GM12892 (cell line): ENCODE measurements around the gene SLC35A4.

Experiments used
- DNase-seq: peaks from one replicate; pipeline ENCODE4 v3.0.0; 2011; ENCODE audit not compliant: insufficient read length
- FAIRE-seq: peaks from 2 replicates; lab custom pipeline; 2011; peaks lifted over from hg19 to GRCh38; lab: Jason Lieb, UNC
- POLR2A ChIP-seq: IDR thresholded peaks from 2 replicates; pipeline ENCODE4 v1.6.1; 2011; ENCODE audit warnings: low read depth, low read length, control low read depth
- POLR2AphosphoS5 ChIP-seq: IDR thresholded peaks from 2 replicates; pipeline ENCODE4 v1.6.1; 2011; ENCODE audit warnings: low read depth, low read length, control low read depth
- TAF1 ChIP-seq: IDR thresholded peaks from 2 replicates; pipeline ENCODE4 v1.6.1; 2011; ENCODE audit warnings: low read depth, mild to moderate bottlenecking, control low read depth, low read length, borderline replicate concordance

SLC35A4 gene

DNA sequence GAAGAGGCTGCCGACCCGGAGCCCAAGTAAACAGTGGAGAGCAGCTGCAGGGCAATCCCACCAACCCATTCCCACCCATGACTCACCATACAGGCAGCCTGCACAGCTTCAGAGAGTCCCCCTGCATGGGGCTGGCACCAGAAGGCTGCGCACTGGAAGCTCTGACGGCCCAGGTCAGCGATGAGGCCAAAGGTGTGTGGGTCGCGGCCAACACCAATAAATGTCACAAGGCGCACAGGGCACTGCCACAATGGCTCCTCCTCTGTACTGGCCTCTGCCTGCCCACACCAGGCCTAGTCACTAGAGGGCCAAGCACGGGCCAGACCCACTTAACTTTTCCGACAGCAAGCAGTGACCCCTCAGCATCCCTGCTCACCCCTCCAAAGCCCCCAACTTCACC, 4.4 kb upstream of the SLC35A4 start:
- TF ChIP-seq POLR2A (no peak), POLR2AphosphoS5 (no peak), TAF1 (no peak)
- DNase-seq: no peak
- no peak for FAIRE-seq

- TF ChIP-seq TAF1: no peak
- TF ChIP-seq POLR2AphosphoS5: no peak
- TF ChIP-seq POLR2A: no peak
- DNase-seq: no peak
- no peak for FAIRE-seq
These were observed 2.7 kb upstream of the SLC35A4 start for GRCh38 chr5:140561753-140562523.

DNA sequence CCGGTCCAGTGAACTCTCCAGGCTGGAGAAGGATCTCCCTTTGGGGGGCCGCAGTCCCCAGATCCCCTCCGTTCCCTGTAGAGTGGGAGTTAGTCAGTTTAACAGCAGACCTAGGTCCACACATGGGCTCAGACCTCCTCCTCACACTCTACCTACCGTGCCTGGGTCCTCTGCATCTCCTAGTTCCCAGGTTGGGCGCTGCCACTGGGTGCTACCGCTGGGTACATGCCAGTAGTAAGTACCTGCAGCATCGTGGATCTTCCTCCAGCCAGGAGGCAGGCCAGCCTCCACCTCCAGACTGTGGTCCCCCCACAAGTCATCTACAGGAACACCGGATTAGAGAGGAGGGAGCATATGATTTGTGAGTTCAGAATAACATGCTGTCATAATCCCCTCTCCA, 1.0 kb upstream of the SLC35A4 start:
- no peak for FAIRE-seq
- TF ChIP-seq POLR2A (no peak), POLR2AphosphoS5 (no peak), TAF1 (no peak)
- DNase-seq: no peak

GRCh38 chr5:140565024-140565779, 574 bp downstream of the SLC35A4 start:
- FAIRE-seq (peak; percentile 5), DNase-seq (no peak)
- TF ChIP-seq TAF1: no peak
- TF ChIP-seq POLR2AphosphoS5: no peak
- no peak for TF ChIP-seq POLR2A

- DNase-seq: no peak
- TF ChIP-seq POLR2A: no peak
- no peak for TF ChIP-seq POLR2AphosphoS5
- no peak for TF ChIP-seq TAF1
- no peak for FAIRE-seq
These were observed 1.1 kb downstream of the SLC35A4 start for GRCh38 chr5:140565780-140566095.

- TF ChIP-seq POLR2A: no peak
- no peak for TF ChIP-seq POLR2AphosphoS5
- no peak for TF ChIP-seq TAF1
- FAIRE-seq: no peak
These were observed 2.0 kb downstream of the SLC35A4 start for GRCh38 chr5:140566665-140567064.

DNA sequence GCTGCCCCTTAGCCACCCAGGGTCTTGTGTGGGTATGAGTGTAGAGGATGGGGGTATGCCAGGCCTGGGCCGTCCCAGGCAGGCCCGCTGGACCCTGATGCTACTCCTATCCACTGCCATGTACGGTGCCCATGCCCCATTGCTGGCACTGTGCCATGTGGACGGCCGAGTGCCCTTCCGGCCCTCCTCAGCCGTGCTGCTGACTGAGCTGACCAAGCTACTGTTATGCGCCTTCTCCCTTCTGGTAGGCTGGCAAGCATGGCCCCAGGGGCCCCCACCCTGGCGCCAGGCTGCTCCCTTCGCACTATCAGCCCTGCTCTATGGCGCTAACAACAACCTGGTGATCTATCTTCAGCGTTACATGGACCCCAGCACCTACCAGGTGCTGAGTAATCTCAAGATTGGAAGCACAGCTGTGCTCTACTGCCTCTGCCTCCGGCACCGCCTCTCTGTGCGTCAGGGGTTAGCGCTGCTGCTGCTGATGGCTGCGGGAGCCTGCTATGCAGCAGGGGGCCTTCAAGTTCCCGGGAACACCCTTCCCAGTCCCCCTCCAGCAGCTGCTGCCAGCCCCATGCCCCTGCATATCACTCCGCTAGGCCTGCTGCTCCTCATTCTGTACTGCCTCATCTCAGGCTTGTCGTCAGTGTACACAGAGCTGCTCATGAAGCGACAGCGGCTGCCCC, 2.6 kb downstream of the SLC35A4 start:
- FAIRE-seq (no peak), DNase-seq (no peak)
- TF ChIP-seq POLR2A: no peak
- no peak; the same call in 1 of the 2 replicates for TF ChIP-seq POLR2AphosphoS5
- TF ChIP-seq TAF1: no peak

More at GRCh38 chr5:140566665-140567064, 2.0 kb downstream of the SLC35A4 start:
- no peak for DNase-seq

DNA sequence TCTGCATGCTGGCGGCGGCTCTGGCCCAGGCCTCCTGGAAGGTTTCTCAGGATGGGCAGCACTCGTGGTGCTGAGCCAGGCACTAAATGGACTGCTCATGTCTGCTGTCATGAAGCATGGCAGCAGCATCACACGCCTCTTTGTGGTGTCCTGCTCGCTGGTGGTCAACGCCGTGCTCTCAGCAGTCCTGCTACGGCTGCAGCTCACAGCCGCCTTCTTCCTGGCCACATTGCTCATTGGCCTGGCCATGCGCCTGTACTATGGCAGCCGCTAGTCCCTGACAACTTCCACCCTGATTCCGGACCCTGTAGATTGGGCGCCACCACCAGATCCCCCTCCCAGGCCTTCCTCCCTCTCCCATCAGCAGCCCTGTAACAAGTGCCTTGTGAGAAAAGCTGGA, 3.2 kb downstream of the SLC35A4 start:
- no peak for FAIRE-seq
- no peak for DNase-seq
- TF ChIP-seq POLR2AphosphoS5 (no peak), TAF1 (no peak), POLR2A (no peak)

- peak; percentile 61 for FAIRE-seq
- no peak for TF ChIP-seq POLR2AphosphoS5
- no peak for TF ChIP-seq TAF1
- TF ChIP-seq POLR2A: no peak
- no peak for DNase-seq
These were observed 3.9 kb downstream of the SLC35A4 start for GRCh38 chr5:140568443-140569063.

DNA sequence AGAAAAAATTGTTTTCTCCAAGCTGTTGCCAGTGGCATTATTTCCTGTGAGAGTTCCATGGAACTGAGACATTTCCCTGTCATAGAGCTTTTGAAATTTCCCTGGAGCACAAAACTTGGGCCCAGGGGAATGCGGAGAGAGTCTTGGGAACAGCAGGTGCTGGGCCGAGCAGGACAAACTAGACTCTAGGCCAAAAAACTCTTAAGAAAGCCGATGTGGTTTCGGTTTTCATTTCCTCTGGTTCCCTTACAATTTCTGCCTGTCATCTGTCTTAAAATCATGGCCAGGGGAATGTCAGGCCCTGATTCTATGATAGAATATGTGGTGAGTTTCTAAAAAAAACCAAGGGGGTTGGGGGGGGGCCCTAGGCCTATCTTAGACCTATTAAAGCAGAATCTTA, 4.6 kb downstream of the SLC35A4 start:
- no peak for DNase-seq
- FAIRE-seq: peak; percentile 44
- TF ChIP-seq POLR2AphosphoS5 (no peak), POLR2A (no peak), TAF1 (no peak)

DNA sequence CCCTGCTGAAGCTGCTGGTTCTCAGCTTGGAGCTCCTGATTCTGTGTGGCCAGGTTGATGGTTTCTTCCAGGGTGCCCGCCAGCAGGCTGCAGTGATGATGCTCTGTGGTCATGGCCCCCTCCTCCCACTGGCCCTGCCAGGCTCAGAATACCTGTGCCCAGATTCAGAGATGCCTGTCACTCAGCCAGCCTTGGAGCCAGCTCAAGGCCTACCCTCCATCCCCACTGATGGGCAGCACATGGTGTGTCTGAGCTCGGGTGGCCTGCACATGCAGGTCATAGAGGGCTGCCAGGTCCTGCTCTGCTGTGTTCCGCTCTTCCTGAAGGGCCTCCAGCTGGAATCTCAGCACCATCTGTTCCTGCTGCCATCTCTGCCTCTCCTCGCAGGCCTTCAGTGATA, 5.4 kb downstream of the SLC35A4 start:
- peak; percentile 27 for FAIRE-seq

More for the DNA sequence above, 5.4 kb downstream of the SLC35A4 start:
- TF ChIP-seq POLR2AphosphoS5: no peak; the same call in 1 of the 2 replicates
- TF ChIP-seq POLR2A: no peak
- no peak for TF ChIP-seq TAF1
- DNase-seq: no peak
